Heart left ventricle (tissue), 13 donors: Measurements from ENCODE around the gene RANGAP1.

ENCODE experiments used
- POLR2A ChIP-seq, 2 donors: fragments of 450-650 bp; IDR thresholded peaks; one replicate each; pipeline ENCODE4 v1.6.1; 2017; ENCODE audit warnings: antibody characterized with exemption in 2 of 2, mild to moderate bottlenecking in 2 of 2, moderate library complexity in 2 of 2
- TF ChIP-seq, protein P1 (sequence below), 12 donors: fragments of 200-600 bp; sonication (generic) in 4 of 12; IDR thresholded peaks; one replicate each; pipeline versions ENCODE4 v1.5.0 to v1.8.0; 2018 to 2022; ENCODE audit warnings: antibody characterized with exemption in 12 of 12, mild to moderate bottlenecking in 5 of 12
- donor health status: ischemic (EF 13 %, LVEDD 7.1; RV severe dilation, severe dysfunction).
- donor health status: DM: no; HTN: yes; CAD: no.
- donor health status: DM: no; HTN: no; CAD: no.
- donor health status: ischemic (EF 25% LVEDD 6.9; RV normal size, moderate dysfunction).
- donor health status: ischemic (EF 25% LVEDD 5.7; RV mildly dilated, moderate dysfunction).
- donor health status: ischemic (EF 35%, LVEDD 5.7; RV mildly dilated, moderate dysfunction).
- donor health status: nonischemic (EF 11% LVEDD 7.7; RV severe dilation, severe dysfunction).
- donor health status: DM: yes; HTN: yes; CAD: no.
- donor health status: PGD.
- donor health status: ischemic (EF 29% LVEDD 5.4; RV normal size, mild dysfunction).
- donor health status: nonischemic (EF 23%, LVEDD 6.1; RV moderate dilation, normal function).

DNA sequence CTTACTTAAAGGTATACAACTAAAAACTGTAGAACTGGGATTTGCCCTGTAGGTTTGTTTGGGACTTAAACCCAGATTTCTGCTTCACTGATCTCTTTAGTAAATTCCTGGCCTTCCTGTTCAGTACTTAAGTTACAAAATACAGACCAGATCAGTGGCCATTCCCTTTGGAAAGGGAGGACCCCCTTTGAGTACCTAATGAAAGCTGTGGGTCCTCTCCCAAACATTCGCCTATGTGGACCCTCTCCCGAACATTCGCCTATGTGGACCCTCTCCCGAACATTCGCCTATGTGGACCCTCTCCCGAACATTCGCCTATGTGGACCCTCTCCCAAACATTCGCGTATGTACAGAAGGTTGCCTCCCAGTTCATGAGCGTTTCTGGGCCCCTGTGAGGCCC, 70.6 kb downstream of the RANGAP1 start:
- TF ChIP-seq, protein P1, sequence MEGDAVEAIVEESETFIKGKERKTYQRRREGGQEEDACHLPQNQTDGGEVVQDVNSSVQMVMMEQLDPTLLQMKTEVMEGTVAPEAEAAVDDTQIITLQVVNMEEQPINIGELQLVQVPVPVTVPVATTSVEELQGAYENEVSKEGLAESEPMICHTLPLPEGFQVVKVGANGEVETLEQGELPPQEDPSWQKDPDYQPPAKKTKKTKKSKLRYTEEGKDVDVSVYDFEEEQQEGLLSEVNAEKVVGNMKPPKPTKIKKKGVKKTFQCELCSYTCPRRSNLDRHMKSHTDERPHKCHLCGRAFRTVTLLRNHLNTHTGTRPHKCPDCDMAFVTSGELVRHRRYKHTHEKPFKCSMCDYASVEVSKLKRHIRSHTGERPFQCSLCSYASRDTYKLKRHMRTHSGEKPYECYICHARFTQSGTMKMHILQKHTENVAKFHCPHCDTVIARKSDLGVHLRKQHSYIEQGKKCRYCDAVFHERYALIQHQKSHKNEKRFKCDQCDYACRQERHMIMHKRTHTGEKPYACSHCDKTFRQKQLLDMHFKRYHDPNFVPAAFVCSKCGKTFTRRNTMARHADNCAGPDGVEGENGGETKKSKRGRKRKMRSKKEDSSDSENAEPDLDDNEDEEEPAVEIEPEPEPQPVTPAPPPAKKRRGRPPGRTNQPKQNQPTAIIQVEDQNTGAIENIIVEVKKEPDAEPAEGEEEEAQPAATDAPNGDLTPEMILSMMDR (IDR thresholded peaks at IDR 0.05) = no peak
- no peak for TF ChIP-seq POLR2A (IDR thresholded peaks at IDR 0.05)
